ENCODE results near the gene SNW1.
"Not testable (repeated sequence)": the region's sequence is repeated elsewhere in the genome, so short reads cannot be mapped to it uniquely, and the experiment has no call there.

Gene SNW1

DNA sequence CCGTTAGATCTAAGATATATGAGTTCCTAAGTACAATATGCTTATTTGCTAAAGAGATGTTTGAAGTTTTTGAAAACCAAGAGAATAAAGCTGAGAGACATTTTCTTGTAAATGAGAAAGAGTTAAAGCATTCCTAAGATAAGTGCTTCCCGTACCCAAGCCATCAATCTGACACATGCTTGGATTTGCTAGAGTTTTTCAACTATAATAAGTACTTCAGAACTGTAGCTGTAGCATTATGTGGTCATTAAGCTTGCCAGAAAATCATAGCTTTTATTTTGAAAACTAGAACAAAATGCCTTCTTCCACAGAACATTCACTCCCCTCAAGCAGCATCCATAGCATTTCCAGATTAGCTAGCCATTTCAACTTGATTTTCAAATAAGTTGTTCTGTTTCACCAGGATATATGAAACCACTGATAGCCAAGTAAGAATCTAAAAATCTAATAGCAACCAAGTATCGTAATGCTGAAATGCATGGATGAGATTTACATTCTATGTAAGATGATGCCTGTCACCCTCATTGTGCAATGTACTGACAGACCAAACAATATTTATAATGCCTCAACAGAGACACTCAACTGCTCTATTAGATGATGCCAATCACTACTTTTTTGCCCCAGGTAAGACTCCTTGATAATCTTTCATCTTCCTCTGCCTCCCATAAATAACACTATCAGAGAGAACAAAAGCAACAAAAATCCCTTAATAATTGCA, 8.0 kb downstream of the SNW1 start:
- Histone ChIP-seq H3K4me3 (ENCODE audit: low read depth in 1 of 5, low read length in 5 of 5) (no peak overlapping the region), H3K4me1 (ENCODE audit: control insufficient read depth in 5 of 5, insufficient read depth in 5 of 5, low read length in 5 of 5) (peaks cover 0 to 8% (median 2%) of the 10 kb centered on the region in 5 donors), H3K9ac (ENCODE audit: low read length in 5 of 5) (no peak overlapping the region), H3K27ac (ENCODE audit: low read depth, low read length) (no peak overlapping the region), H3K9me3 (ENCODE audit: control insufficient read depth in 5 of 5, low read length in 5 of 5) (no peaks in the 10 kb centered on the region), H3K27me3 (ENCODE audit: control insufficient read depth in 5 of 5, insufficient read depth in 4 of 5, low read length in 5 of 5) (no peaks in the 10 kb centered on the region), H3K36me3 (ENCODE audit: control insufficient read depth in 5 of 5, insufficient read depth in 5 of 5, low read length in 5 of 5) (peaks cover 29 to 51% (median 41%) of the 10 kb centered on the region in 5 donors)

GRCh38 chr14:77752266-77752665, 8.7 kb downstream of the SNW1 start:
- no peak overlapping the region for H3K9ac ChIP-seq (ENCODE audit: low read length in 5 of 5)
- no peak overlapping the region for H3K27ac ChIP-seq (ENCODE audit: low read depth, low read length)
- no peak overlapping the region for H3K4me3 ChIP-seq (ENCODE audit: low read depth in 1 of 5, low read length in 5 of 5)
- H3K27me3 ChIP-seq (ENCODE audit: control insufficient read depth in 5 of 5, insufficient read depth in 4 of 5, low read length in 5 of 5), result no peaks in the 10 kb centered on the region
- no peaks in the 10 kb centered on the region for H3K9me3 ChIP-seq (ENCODE audit: control insufficient read depth in 5 of 5, low read length in 5 of 5)
- H3K4me1 ChIP-seq (ENCODE audit: control insufficient read depth in 5 of 5, insufficient read depth in 5 of 5, low read length in 5 of 5), result peaks cover 0 to 3% (median under 1%) of the 10 kb centered on the region in 5 donors
- H3K36me3 ChIP-seq (ENCODE audit: control insufficient read depth in 5 of 5, insufficient read depth in 5 of 5, low read length in 5 of 5), result peaks cover 29 to 54% (median 44%) of the 10 kb centered on the region in 5 donors

DNA sequence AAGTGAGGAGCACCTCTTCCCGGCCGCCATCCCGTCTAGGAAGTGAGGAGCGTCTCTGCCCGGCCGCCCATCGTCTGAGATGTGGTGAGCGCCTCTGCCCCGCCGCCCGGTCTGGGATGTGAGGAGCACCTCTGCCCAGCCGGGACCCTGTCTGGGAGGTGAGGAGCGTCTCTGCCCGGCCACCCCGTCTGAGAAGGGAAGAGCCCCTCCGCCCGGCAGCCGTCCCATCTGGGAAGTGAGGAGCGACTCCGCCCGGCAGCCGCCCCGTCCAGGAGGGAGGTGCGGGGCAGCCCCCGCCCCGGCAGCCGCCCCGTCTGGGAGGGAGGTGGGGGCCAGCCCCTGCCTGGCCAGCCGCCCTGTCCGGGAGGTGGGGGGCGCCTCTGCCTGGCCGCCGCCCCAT, 13.5 kb downstream of the SNW1 start:
- H3K36me3 ChIP-seq (ENCODE audit: control insufficient read depth in 5 of 5, insufficient read depth in 5 of 5, low read length in 5 of 5), result peaks cover 25 to 55% (median 46%) of the 10 kb centered on the region in 5 donors
- H3K27ac ChIP-seq (ENCODE audit: low read depth, low read length); H3K4me3 ChIP-seq (ENCODE audit: low read depth in 1 of 5, low read length in 5 of 5); H3K27me3 ChIP-seq (ENCODE audit: control insufficient read depth in 5 of 5, insufficient read depth in 4 of 5, low read length in 5 of 5); H3K9ac ChIP-seq (ENCODE audit: low read length in 5 of 5); H3K9me3 ChIP-seq (ENCODE audit: control insufficient read depth in 5 of 5, low read length in 5 of 5): not testable (repeated sequence)
- peaks cover 2 to 13% (median 11%) of the 10 kb centered on the region in 5 donors for H3K4me1 ChIP-seq (ENCODE audit: control insufficient read depth in 5 of 5, insufficient read depth in 5 of 5, low read length in 5 of 5)

DNA sequence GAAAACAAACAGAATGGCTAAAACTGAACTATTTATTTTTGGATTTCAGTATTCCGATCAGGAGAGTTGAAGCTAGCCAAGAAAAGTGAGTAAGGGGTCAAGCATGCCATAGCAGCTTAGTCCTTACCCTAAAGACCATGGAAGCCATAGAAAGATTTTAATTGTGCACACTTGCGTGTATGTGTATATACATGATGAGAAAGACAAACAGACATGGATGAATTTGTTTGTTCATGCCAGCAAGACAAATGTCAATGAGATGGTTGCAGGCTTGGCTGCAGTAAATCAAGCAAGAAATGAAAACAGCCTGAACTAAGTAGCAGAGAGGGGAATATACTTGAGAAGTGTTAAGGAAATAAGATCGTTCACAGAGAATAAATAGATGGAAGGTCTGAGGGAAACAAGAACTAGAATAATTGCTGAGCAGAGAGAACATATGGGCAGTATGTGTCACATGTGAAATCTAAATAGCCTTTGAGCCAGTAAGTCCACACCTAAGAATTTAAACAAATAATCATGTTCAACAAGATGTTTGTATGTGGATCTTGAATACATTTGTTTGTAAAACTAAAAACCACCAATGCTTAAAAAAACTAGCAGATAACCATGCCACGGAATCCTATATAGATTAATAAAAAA, 14.8 kb downstream of the SNW1 start:
- no peaks in the 10 kb centered on the region for H3K9me3 ChIP-seq (ENCODE audit: control insufficient read depth in 5 of 5, low read length in 5 of 5)
- no peak overlapping the region for H3K9ac ChIP-seq (ENCODE audit: low read length in 5 of 5)
- peaks cover 22 to 48% (median 39%) of the 10 kb centered on the region in 5 donors for H3K36me3 ChIP-seq (ENCODE audit: control insufficient read depth in 5 of 5, insufficient read depth in 5 of 5, low read length in 5 of 5)
- H3K4me3 ChIP-seq (ENCODE audit: low read depth in 1 of 5, low read length in 5 of 5), result no peak overlapping the region
- no peaks in the 10 kb centered on the region for H3K27me3 ChIP-seq (ENCODE audit: control insufficient read depth in 5 of 5, insufficient read depth in 4 of 5, low read length in 5 of 5)
- H3K27ac ChIP-seq (ENCODE audit: low read depth, low read length), result peak overlapping the region; percentile 60
- H3K4me1 ChIP-seq (ENCODE audit: control insufficient read depth in 5 of 5, insufficient read depth in 5 of 5, low read length in 5 of 5), result peaks cover 2 to 13% (median 11%) of the 10 kb centered on the region in 5 donors

GRCh38 chr14:77741438-77741837, 19.5 kb downstream of the SNW1 start:
- peaks cover 20 to 51% (median 32%) of the 10 kb centered on the region in 5 donors for H3K36me3 ChIP-seq (ENCODE audit: control insufficient read depth in 5 of 5, insufficient read depth in 5 of 5, low read length in 5 of 5)
- H3K9ac ChIP-seq (ENCODE audit: low read length in 5 of 5), result no peak overlapping the region
- peaks cover 2 to 14% (median 11%) of the 10 kb centered on the region in 5 donors for H3K4me1 ChIP-seq (ENCODE audit: control insufficient read depth in 5 of 5, insufficient read depth in 5 of 5, low read length in 5 of 5)
- H3K9me3 ChIP-seq (ENCODE audit: control insufficient read depth in 5 of 5, low read length in 5 of 5), result no peaks in the 10 kb centered on the region
- no peak overlapping the region for H3K27ac ChIP-seq (ENCODE audit: low read depth, low read length)
- no peak overlapping the region for H3K4me3 ChIP-seq (ENCODE audit: low read depth in 1 of 5, low read length in 5 of 5)
- H3K27me3 ChIP-seq (ENCODE audit: control insufficient read depth in 5 of 5, insufficient read depth in 4 of 5, low read length in 5 of 5), result no peaks in the 10 kb centered on the region

- Histone ChIP-seq H3K27me3 (ENCODE audit: control insufficient read depth in 5 of 5, insufficient read depth in 4 of 5, low read length in 5 of 5) (no peaks in the 10 kb centered on the region), H3K9me3 (ENCODE audit: control insufficient read depth in 5 of 5, low read length in 5 of 5) (no peaks in the 10 kb centered on the region), H3K9ac (ENCODE audit: low read length in 5 of 5) (no peak overlapping the region), H3K27ac (ENCODE audit: low read depth, low read length) (no peak overlapping the region), H3K4me3 (ENCODE audit: low read depth in 1 of 5, low read length in 5 of 5) (no peak overlapping the region), H3K36me3 (ENCODE audit: control insufficient read depth in 5 of 5, insufficient read depth in 5 of 5, low read length in 5 of 5) (peaks cover 33 to 67% (median 51%) of the 10 kb centered on the region in 5 donors), H3K4me1 (ENCODE audit: control insufficient read depth in 5 of 5, insufficient read depth in 5 of 5, low read length in 5 of 5) (peaks cover 0 to 5% (median 0%) of the 10 kb centered on the region in 5 donors)
These were observed 22.3 kb downstream of the SNW1 start for GRCh38 chr14:77738559-77739250.

- Histone ChIP-seq H3K36me3 (ENCODE audit: control insufficient read depth in 5 of 5, insufficient read depth in 5 of 5, low read length in 5 of 5) (peaks cover 66 to 95% (median 91%) of the 10 kb centered on the region in 5 donors), H3K9me3 (ENCODE audit: control insufficient read depth in 5 of 5, low read length in 5 of 5) (no peaks in the 10 kb centered on the region), H3K4me3 (ENCODE audit: low read depth in 1 of 5, low read length in 5 of 5) (no peak overlapping the region), H3K27me3 (ENCODE audit: control insufficient read depth in 5 of 5, insufficient read depth in 4 of 5, low read length in 5 of 5) (no peaks in the 10 kb centered on the region), H3K27ac (ENCODE audit: low read depth, low read length) (no peak overlapping the region), H3K9ac (ENCODE audit: low read length in 5 of 5) (no peak overlapping the region), H3K4me1 (ENCODE audit: control insufficient read depth in 5 of 5, insufficient read depth in 5 of 5, low read length in 5 of 5) (no peaks in the 10 kb centered on the region)
These were observed 29.9 kb downstream of the SNW1 start for GRCh38 chr14:77730976-77731497.

DNA sequence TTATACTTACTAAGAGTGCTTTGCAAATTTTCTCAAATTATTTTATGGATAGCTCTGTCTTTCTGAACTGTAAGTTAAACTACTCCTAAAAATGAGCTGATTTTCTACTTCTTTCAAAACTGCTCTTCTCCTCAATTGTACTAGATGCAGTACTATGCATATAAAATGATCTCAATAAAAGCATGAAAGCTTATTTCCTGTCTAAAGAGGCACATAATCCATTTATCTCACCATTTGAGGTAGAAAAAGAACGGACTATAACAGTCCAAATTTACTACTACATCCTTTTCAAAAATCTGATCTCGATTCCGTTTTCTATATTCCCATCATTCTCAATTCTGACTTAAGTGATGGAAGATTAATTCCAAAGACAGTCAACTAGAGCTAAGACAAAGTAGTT, 38.7 kb downstream of the SNW1 start:
- Histone ChIP-seq H3K27me3 (ENCODE audit: control insufficient read depth in 5 of 5, insufficient read depth in 4 of 5, low read length in 5 of 5) (no peaks in the 10 kb centered on the region), H3K4me1 (ENCODE audit: control insufficient read depth in 5 of 5, insufficient read depth in 5 of 5, low read length in 5 of 5) (no peaks in the 10 kb centered on the region), H3K9ac (ENCODE audit: low read length in 5 of 5) (no peak overlapping the region), H3K36me3 (ENCODE audit: control insufficient read depth in 5 of 5, insufficient read depth in 5 of 5, low read length in 5 of 5) (peaks cover 52 to 93% (median 84%) of the 10 kb centered on the region in 5 donors), H3K27ac (ENCODE audit: low read depth, low read length) (no peak overlapping the region), H3K9me3 (ENCODE audit: control insufficient read depth in 5 of 5, low read length in 5 of 5) (no peaks in the 10 kb centered on the region), H3K4me3 (ENCODE audit: low read depth in 1 of 5, low read length in 5 of 5) (no peak overlapping the region)

GRCh38 chr14:77721437-77721836, 39.5 kb downstream of the SNW1 start:
- no peak overlapping the region for H3K4me3 ChIP-seq (ENCODE audit: low read depth in 1 of 5, low read length in 5 of 5)
- peaks cover 53 to 93% (median 83%) of the 10 kb centered on the region in 5 donors for H3K36me3 ChIP-seq (ENCODE audit: control insufficient read depth in 5 of 5, insufficient read depth in 5 of 5, low read length in 5 of 5)
- no peaks in the 10 kb centered on the region for H3K9me3 ChIP-seq (ENCODE audit: control insufficient read depth in 5 of 5, low read length in 5 of 5)
- H3K27me3 ChIP-seq (ENCODE audit: control insufficient read depth in 5 of 5, insufficient read depth in 4 of 5, low read length in 5 of 5), result no peaks in the 10 kb centered on the region
- H3K4me1 ChIP-seq (ENCODE audit: control insufficient read depth in 5 of 5, insufficient read depth in 5 of 5, low read length in 5 of 5), result no peaks in the 10 kb centered on the region
- no peak overlapping the region for H3K27ac ChIP-seq (ENCODE audit: low read depth, low read length)
- no peak overlapping the region for H3K9ac ChIP-seq (ENCODE audit: low read length in 5 of 5)

All from subcutaneous abdominal adipose tissue (tissue), 5 donors.